HepG2 (cell line): ENCODE measurements around the gene FAS. TPM values are rescaled to one million over a fixed set of nuclear protein-coding genes. Genes with fewer than 3 reads are reported as not detected.

Experiments
- LRRFIP1 ChIP-seq: sonication (generic); formaldehyde crosslinking; conservative IDR thresholded peaks from 2 replicates; pipeline ENCODE4 v1.4.0; 2020; ENCODE audit warnings: missing genetic modification reagents
- MAFF ChIP-seq: IDR thresholded peaks from 2 replicates; pipeline ENCODE4 v1.6.1; 2011; ENCODE audit warnings: low read depth, low read length, improper control_type of control experiment
- NCOA1 ChIP-seq: sonication (generic); formaldehyde crosslinking; IDR thresholded peaks from 2 replicates; pipeline ENCODE4 v1.9.0; 2021; ENCODE audit warnings: missing genetic modification reagents
- RBFOX2 ChIP-seq: fragments of 200-400 bp; formaldehyde crosslinking; IDR thresholded peaks from 2 replicates; pipeline ENCODE4 v1.6.1; 2017; ENCODE audit warnings: low read depth, mild to moderate bottlenecking, low read length
- RBM39 ChIP-seq: fragments of 200-400 bp; formaldehyde crosslinking; IDR thresholded peaks from one replicate; pipeline ENCODE4 v1.6.1; 2018; ENCODE audit warnings: antibody characterized with exemption, mild to moderate bottlenecking, low read depth, low read length; ENCODE audit not compliant: poor library complexity, severe bottlenecking
- SCMH1 ChIP-seq: sonication (generic); formaldehyde crosslinking; IDR thresholded peaks from 2 replicates; pipeline ENCODE4 v1.9.0; 2021; ENCODE audit warnings: missing genetic modification reagents, mild to moderate bottlenecking, borderline replicate concordance
- SNAI1 ChIP-seq: sonication (generic); formaldehyde crosslinking; IDR thresholded peaks from 2 replicates; pipeline ENCODE4 v1.5.0; 2020; ENCODE audit warnings: mild to moderate bottlenecking, missing genetic modification reagents, borderline replicate concordance
- STAG1 ChIP-seq: sonication (generic); formaldehyde crosslinking; IDR thresholded peaks from 2 replicates; pipeline ENCODE4 v1.4.0; 2020; ENCODE audit warnings: missing genetic modification reagents
- TEAD2 ChIP-seq: sonication (generic); formaldehyde crosslinking; IDR thresholded peaks from 2 replicates; pipeline ENCODE4 v1.9.0; 2021; ENCODE audit warnings: missing genetic modification reagents
- ZFP62 ChIP-seq: sonication (generic); formaldehyde crosslinking; IDR thresholded peaks from 2 replicates; pipeline ENCODE4 v1.4.0; 2020; ENCODE audit warnings: missing genetic modification reagents
- ZFP90 ChIP-seq: sonication (generic); formaldehyde crosslinking; IDR thresholded peaks from 2 replicates; pipeline ENCODE4 v1.8.0; 2022; ENCODE audit warnings: missing genetic modification reagents, mild to moderate bottlenecking, inconsistent platforms, borderline replicate concordance
- ZNF234 ChIP-seq: sonication (generic); formaldehyde crosslinking; conservative IDR thresholded peaks from 2 replicates; pipeline ENCODE4 v1.5.1; 2020; ENCODE audit warnings: mild to moderate bottlenecking, missing genetic modification reagents
- ZNF281 ChIP-seq: sonication (generic); formaldehyde crosslinking; IDR thresholded peaks from 2 replicates; pipeline ENCODE4 v1.4.0; 2020; ENCODE audit warnings: missing genetic modification reagents, borderline replicate concordance
- ZNF282 ChIP-seq: fragments of 450-650 bp; IDR thresholded peaks from 2 replicates; pipeline ENCODE4 v1.6.1; 2018; ENCODE audit not compliant: partially characterized antibody
- ZNF703 ChIP-seq: sonication (generic); formaldehyde crosslinking; IDR thresholded peaks from 2 replicates; pipeline ENCODE4 v1.5.1; 2020; ENCODE audit warnings: missing genetic modification reagents, mild to moderate bottlenecking, moderate library complexity, borderline replicate concordance
- ZNF740 ChIP-seq: sonication (generic); formaldehyde crosslinking; IDR thresholded peaks from 2 replicates; pipeline ENCODE4 v1.4.0; 2020; ENCODE audit warnings: missing genetic modification reagents
- ZNF790 ChIP-seq: sonication (generic); formaldehyde crosslinking; IDR thresholded peaks from 2 replicates; pipeline ENCODE4 v1.8.0; 2022; ENCODE audit warnings: missing genetic modification reagents, mild to moderate bottlenecking, borderline replicate concordance
- ZNF800 ChIP-seq: sonication (generic); formaldehyde crosslinking; IDR thresholded peaks from 2 replicates; pipeline ENCODE4 v1.4.0; 2020; ENCODE audit warnings: missing genetic modification reagents
- polyA plus RNA-seq, 8 experiments: library from polyadenylated mRNA; depleted of rRNA in 3 of 8; stranded (reverse) in 7 of 8; unstranded in 1 of 8; fragments of >200 nt; fragmentation: Illumina TruSeq in 4 of 8; extraction: Trizol in 4 of 8; gene quantifications; 2 replicates each; pipeline versions ENCODE4 v1.2.1 to v1.2.3, GENCODE V29; 2011 to 2016; ENCODE audit warnings: low read depth in 4 of 8, missing spikeins in 1 of 8, mixed read lengths in 1 of 8; ENCODE audit not compliant: insufficient read depth in 1 of 8
- total RNA-seq, 5 experiments: library from RNA; depleted of rRNA; stranded (reverse); fragments of >200 nt; fragmentation: Illumina TruSeq; extraction: Trizol; gene quantifications; 2 replicates each; pipeline ENCODE4 v1.2.3, GENCODE V29; 2016; ENCODE audit warnings: low read depth in 1 of 5
- TF ChIP-seq, protein P1 (sequence below): sonication (generic); formaldehyde crosslinking; IDR thresholded peaks from 2 replicates; pipeline ENCODE4 v1.8.1; 2023; ENCODE audit warnings: mild to moderate bottlenecking, missing genetic modification reagents, borderline replicate concordance
- TF ChIP-seq, protein P2 (sequence below): IDR thresholded peaks from 2 replicates; pipeline ENCODE4 v1.6.1; 2016; ENCODE audit warnings: low read depth, control low read depth

Gene FAS
- total and polyA plus RNA-seq, 2 of the 13 experiments (the other 11 are each of a cell fraction or from before 2014, with no cell fraction given): 5.9 to 17.9 TPM

DNA sequence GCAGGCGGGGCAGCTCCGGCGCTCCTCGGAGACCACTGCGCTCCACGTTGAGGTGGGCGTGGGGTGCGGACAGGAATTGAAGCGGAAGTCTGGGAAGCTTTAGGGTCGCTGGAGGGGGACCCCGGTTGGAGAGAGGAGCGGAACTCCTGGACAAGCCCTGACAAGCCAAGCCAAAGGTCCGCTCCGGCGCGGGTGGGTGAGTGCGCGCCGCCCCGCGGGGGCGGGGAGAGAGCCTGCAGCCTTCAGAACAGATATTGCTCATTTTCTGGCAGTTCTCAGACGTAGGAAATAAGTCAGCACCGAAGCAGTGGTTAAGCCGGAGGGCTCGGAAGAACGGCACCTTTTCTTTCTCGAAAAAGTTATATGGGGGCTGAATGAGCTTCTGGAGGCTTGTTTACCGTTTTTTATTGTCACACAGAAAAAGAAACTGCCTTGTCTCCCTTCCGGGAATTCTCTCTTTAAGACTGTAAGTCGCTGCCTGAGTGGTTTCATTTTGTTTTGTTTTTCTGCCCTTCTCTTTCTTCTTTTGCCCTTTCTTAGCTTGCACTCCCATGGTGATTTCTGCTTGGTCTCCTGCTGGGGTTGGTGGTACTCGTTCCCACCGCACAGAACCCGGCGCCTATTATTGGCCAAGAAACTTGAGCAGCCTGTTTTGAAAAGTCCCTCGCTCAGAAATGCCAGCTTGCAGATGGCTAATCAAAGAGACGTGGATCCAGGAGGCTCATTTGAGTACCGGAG, 732 bp downstream of the FAS start (continued):
- TF ChIP-seq ZNF740 (CRISPR knock-in tag) (no peak), NCOA1 (CRISPR knock-in tag) (no peak), SCMH1 (CRISPR knock-in tag) (no peak), ZNF281 (no peak), ZFP90 (CRISPR knock-in tag) (no peak), ZFP62 (no peak), ZNF800 (peak; percentile 70), LRRFIP1 (CRISPR knock-in tag) (no peak), RBFOX2 (peak; percentile 68), TEAD2 (CRISPR knock-in tag) (no peak), ZNF234 (CRISPR knock-in tag) (no peak), SNAI1 (CRISPR knock-in tag) (no peak), MAFF (peak; percentile 53), ZNF703 (no peak), ZNF282 (no peak), RBM39 (no peak), ZNF790 (CRISPR knock-in tag) (no peak), STAG1 (CRISPR knock-in tag) (no peak)
- TF ChIP-seq, protein P1, sequence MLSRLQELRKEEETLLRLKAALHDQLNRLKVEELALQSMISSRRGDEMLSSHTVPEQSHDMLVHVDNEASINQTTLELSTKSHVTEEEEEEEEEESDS (CRISPR knock-in tag): no peak
- TF ChIP-seq, protein P2, sequence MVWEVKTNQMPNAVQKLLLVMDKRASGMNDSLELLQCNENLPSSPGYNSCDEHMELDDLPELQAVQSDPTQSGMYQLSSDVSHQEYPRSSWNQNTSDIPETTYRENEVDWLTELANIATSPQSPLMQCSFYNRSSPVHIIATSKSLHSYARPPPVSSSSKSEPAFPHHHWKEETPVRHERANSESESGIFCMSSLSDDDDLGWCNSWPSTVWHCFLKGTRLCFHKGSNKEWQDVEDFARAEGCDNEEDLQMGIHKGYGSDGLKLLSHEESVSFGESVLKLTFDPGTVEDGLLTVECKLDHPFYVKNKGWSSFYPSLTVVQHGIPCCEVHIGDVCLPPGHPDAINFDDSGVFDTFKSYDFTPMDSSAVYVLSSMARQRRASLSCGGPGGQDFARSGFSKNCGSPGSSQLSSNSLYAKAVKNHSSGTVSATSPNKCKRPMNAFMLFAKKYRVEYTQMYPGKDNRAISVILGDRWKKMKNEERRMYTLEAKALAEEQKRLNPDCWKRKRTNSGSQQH (CRISPR knock-in tag): no peak
